CD4-positive, alpha-beta T cell treated with Interleukin-10 for 1 hour (primary cell): ENCODE results near the gene ASB7.

ENCODE experiments used
- DNase-seq: peaks from one replicate; pipeline ENCODE4 v3.0.0-alpha.2; 2020

The ASB7 gene

DNA sequence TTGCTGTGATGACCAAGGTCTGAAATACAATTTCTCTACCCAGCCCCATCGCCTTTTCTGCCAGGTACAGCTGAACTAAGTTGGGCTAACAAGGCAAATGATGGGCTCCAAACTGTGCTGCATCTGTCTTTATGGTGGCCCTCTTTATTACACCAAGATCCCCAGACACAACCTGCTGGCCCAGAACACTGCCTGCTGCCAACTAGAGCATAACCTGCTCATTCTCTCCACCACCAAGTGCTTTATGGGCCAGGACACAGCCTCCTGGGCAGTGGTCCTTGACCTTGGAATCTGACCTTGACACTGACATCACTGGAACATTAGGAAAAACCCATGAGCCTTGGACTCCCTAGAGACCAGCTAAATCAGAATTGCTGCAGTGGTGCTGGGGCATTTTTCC lies 3.7 kb upstream of the ASB7 start:
- no peak for DNase-seq

DNA sequence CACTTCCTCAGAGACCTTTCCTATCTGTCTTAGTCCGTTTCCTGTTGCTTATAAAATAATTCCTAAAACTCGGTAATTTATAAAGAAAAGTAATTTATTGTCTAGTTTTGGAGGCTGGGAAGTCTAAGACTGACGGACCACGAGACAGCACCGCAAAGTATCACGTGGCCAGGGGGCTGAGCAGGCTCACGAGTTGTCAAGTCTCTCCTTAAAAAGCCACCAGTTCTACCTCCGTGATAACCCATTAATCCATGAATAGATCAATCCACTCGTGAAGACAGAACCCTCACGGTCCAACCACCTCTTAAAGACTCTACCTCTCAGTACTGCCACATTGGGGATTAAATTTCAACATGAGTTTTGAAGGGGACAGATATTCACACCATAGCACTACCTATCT lies 1.2 kb upstream of the ASB7 start:
- peak; percentile 70 for DNase-seq

DNA sequence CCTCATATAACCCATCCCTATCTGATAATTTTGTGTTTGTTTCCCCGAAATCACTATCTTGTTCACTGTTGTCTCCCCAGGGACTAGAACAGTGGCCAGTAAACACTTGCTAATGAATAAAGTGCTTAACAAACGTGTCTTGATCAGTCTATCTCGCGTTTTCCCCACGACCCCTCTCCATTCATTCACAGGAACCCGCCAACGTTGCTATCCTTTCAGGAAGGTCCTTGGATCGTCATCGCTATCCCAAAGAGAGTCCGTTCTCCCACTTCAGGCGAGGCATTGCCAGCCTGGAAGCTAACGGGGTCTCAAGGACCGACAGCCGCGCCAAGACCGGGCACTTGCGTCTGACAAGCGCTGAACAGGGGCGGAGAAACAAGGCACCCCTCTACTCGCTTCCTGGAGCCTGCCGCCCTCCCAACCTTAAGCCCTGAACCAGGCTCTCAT lies 749 bp upstream of the ASB7 start:
- no peak for DNase-seq

DNA sequence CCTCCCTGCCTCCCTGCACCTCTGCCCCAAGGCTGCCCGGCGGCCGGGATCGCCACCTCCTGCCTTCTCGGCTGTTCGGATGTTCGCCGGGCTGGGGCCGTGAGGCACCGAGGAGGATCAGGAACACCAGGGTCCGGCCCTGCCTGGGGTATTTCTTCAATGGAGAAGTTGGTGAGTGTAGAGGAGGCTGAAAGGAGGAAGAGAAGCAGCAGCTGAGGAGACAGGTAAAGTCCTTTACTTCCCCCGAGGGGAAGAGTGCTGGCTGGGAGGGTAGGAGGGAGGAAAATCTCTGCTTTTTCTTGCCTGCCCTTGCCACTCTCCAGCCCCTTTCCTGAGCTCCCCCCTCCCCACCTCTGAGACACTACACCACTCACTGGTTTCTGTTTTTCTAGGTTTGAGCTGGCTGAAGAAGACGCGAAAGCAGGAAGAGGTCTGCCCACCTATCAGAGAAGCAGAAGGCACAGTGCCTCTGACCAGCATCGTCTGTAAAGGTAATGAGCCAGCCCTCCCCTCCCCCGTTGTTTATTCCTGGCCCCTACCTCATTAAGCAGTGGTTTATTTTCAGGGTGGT lies 519 bp downstream of the ASB7 start:
- peak; percentile 62 for DNase-seq

DNA sequence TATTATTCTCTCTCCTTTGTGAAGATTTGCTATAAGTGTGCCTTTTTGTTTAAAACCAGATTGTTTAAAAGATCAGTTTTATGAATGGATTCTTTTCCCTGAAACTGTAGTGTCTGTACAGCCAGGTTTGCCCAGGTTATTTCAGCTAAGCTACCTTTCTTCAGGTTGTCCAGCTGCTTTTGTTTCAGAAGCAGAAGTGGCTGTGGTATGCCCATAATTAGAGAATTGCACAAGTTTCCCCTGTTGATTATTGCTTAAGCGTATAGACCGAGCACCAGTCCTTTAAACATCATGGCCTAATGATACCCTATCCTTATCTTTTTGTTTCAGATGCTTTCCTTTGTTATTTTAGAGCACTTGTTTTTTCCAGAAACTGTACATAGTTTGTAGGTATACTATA lies 10.2 kb downstream of the ASB7 start:
- no peak for DNase-seq

DNA sequence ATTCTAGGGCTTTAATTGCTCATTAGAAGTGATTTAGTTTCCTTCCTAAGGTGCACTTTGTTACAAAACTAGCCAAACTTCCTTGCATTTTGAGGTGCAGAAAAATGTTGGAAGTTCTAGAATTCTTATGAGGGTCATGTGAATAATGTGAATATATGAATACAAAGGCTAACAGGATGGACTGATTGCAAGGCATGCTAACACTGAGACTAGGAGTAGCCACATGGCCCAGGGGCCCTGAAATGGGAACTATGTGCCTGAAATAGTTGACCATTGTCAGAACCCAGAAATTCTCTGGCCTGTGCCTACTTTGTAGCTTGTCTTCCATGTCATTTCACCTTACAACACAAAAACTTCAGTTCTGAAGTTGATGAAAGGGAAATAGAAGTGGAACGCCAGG lies 10.8 kb downstream of the ASB7 start:
- no peak for DNase-seq

DNA sequence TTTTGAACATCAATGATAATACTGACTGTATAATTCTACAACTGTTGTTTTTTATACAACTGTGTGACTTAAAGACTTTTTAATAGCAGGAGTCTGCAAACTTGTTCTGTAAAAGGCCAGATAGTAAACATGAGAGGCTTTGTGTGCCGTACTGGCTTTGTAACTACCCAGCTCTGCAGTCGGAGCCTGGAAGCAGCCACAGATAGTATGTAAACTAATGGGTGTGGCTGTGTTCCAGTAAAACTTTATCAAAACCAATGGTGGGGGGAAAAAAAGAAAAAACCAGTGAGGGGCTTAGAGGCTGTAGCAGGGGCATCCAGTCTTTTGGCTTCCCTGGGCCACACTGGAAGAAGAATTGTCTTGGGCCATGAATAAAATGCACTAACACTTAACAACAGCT lies 11.9 kb downstream of the ASB7 start:
- no peak for DNase-seq

DNA sequence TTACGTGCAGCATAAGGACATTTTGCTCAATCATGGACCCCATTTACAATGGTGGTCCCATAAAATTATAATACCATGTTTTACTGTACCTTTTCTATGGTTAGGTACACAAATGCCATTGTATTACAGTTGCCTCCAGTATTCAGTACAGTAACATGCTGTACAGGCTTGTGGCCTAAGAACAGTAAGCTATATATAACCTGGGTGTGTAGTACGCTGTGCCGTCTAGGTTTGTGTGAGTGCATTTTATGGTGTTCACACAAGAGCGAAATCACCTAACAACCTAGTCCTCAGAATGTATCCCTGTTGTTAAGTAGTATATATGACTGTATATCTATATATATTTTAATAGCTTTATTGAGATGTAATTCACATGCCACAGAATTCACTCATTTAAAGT lies 12.5 kb downstream of the ASB7 start:
- DNase-seq, result no peak

DNA sequence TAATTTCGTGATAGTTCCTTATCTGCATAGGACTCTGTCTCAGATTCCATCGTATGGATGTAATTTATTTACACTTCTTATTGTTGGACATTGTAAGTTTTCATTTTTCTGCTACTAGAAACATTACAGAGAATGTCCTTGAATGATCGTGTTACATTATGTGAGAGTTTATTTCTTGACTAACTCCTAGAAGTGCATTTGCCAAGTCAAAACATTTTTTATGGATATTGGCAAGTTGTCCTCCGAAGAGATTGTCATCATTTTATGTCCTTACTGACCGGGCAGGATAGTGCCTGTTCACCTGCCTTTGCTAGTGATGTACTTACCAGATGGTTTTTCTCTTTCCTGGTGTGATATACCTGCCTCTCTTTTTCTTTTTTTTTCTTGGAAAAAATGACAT lies 13.4 kb downstream of the ASB7 start:
- no peak for DNase-seq

DNA sequence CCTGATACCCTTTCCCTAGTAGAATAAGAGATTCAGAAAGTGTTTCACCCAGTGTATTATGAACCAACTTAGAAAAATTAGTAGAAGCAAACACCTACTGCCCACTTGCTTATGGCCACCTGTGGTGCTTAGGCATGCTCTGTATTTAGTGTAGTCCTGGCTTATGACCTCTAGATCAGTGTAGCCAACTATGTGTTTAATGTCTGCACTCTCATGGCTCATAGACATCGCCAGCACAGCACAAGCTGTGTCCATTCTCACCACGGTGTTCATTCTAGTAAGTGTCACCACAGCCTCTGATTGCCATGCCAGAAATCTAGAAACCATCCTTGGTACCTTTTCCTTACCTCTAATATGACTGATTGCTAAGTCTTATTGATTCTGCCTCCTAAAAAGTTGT lies 14.3 kb downstream of the ASB7 start:
- DNase-seq, result no peak

DNA sequence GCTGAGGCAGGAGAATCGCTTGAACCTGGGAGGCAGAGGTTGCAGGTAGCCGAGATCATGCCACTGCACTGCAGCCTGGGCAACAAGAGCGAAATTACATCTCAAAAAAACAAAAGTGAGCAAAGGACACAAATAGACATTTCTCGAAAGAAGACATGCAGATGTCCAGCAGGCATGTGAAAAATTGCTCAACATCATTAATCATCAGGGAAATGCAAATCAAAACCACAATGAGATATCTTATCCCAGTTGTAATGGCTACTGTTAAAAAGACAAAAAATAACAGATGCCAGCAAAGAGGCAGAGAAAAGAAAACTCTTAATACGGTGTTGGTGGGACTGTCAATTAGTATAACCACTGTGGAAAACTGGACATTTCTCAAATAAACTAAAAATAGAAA lies 20.9 kb downstream of the ASB7 start:
- DNase-seq, result no peak

DNA sequence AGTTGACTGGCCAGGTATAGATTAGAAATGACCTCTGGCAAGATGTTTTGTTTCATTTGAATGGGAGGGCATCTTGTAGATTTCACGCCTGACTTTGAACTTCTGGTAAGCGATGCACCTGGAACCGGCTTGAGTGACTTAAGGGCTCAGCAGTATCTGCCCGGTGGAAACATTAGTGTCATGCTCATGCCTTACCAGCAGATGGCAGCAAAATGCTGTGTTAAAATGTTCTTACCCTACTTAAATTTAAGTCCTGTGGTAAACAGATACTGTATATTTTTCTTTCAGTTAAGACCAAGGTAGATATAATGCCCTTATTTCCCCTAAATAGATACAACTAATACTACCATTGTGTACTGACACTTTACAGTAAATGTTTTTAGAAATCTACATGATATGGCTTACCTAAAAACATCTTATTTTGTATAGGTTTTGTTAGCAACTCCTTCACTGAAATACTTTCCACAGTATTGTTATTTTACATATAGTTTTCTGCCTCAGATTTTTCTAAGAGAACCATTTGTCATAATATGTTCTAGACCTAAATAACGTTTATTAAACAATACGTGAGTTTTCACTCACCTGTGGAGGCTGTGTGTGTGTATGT lies 25.5 kb downstream of the ASB7 start:
- DNase-seq, result peak; percentile 79

DNA sequence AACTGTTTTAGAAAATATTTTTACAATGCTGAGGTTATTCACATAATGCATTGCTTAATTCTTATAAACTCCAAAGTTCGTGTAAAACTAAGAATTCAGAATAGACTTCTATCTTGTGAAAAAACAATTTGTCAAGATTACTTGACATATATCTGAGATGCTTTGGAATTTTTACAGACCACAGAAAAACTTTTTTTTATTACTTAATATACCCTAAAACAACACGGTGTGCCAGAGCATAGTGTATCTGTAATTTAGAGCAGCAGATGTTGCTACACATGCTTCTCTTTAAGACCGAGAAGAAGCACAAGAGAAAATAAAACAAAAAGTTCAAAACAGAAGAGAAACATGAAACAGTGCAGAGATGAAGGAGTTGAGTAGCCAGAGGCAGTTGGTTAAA lies 26.4 kb downstream of the ASB7 start:
- no peak for DNase-seq

DNA sequence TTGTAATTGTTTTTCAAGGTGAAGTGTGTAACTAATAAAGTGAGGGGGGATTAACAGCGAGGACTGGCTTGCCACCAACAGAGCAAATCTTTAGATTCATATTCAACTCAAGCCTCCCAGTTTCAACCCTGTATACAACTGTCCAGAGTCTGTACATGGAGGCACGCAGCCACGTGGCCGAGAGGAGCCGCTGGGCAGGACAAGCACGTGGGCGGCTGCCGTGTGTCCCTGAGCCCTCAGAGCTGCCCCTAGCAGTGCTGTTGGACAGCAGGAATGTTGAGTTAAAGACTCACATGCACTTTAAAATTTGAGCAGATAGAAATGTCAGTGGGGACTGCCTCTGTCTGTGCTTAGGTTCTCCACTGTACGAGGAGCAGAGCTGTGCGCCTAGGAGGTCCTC lies 29.4 kb downstream of the ASB7 start:
- no peak for DNase-seq

DNA sequence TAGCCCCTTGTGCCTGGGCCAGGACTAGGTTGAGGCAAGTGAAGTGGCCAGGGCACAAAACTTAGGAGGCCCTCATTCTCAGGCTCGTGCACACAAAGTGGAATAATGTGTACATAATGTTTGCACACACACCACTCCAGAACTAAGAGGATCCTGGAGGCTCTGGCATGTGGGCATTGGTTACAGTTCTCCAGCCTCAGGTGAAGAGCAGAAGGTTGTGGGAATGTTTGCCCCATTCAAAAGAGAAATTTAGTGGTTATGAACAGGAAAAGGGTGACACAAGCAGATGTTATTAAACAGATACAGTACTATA lies 31.3 kb downstream of the ASB7 start:
- DNase-seq, result no peak

DNA sequence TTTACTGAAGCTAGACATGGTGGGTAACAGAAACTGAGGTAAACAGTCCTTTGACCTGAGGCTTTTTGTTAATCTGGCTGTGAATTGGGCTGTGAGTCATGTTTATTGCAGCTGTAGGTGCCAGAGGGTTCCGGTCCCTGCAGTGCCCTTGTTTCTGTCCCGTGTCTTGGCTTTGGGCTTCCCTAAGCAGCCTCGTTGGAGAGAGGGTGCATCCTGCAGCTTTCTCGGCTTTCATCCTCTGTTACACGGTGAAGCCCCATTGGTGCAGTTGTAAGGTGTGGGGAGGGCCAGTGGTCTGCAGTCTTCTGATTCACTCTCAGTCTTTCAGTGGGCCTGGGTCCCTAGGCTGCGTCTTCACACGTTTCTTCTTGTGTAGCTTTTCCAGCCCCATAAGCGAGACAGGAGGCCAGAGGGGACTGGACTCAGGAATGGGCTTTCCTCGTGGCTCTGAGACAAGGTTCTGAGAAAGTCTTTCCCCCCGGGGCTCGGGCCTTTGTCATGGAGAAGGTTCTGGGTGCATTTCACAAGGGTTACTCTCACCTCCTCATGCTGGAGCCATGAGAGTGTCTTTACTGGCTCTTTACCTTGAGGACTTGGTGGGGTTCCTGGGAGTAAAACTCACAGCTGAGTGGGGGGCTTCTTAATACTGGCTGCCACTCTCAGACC lies 33.1 kb downstream of the ASB7 start:
- DNase-seq, result no peak

DNA sequence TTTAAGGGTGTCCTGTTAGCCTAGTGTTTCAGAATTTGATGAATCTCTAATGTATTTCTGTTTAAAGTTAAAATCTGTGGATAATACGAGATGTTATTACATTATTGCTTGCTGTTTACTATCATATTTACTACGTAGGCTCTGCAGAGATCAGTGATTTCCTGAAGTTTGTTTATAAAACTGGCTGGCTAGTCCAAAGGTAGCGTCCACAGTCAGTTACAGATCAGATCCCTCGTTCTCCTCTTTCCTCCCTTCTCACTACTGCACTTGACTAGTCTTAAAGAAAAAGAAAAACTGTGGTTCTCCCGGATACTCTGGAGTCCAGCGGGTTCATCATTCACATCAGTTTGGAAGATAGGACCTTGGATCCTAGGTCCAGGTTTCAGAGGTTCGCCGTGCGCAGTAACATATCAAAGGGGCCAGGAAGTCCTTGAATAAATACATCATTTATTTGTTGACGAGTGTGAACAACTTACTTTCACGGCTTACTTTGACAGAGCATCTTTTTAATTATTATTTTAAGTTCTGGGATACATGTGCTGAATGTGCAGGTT lies 35.9 kb downstream of the ASB7 start:
- DNase-seq, result no peak

DNA sequence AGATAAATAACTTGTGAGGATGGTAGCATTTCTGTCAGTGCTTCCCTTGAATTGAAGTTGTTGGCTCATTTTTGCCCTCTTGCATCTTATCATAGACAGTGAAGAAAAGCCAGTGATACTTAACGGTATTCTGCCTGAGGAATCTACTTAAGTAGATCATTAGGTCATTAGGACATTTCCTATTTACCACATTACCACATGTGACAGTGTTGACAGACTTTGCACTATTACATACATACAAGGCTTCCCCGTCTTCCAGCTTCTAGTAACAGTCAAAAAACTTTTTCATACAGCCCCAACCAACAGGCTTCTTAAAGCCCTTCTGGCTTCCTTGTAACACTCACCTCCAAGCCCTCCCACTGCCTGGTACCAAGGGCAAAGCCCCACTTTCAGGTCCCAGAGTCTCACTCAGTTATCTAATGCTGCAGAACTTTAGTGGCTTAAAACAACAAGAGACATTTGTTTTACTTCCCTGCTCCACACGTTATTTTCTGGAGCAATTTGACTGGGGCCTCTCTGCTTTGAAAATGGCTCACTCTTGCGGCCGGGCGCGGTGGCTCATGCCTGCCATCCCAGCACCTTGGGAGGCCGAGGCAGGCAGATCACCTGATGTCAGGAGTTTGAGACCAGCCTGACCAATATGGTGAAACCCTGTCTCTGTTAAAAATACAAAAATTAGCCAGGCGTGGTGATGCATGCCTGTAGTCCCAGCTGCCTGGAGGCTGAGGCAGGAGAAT lies 40.0 kb downstream of the ASB7 start:
- no peak for DNase-seq

DNA sequence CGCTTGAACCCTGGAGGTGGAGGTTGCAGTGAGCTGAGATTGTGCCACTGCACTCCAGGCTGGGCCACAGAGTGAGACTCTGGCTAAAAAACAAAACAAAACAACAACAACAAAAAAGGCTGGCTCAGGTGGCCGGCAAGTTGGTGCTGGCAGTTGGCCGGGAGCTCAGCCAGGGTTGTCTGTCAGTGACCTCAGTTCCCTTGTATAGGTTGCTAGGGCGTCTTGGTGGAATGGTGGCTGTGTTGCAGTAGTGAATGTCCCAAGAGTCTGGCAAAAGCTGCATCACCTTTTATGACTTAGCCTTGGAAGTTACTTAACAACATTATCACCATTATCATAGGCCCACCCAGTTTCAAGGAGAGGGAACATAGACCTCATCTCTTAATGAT lies 40.6 kb downstream of the ASB7 start:
- DNase-seq, result no peak

DNA sequence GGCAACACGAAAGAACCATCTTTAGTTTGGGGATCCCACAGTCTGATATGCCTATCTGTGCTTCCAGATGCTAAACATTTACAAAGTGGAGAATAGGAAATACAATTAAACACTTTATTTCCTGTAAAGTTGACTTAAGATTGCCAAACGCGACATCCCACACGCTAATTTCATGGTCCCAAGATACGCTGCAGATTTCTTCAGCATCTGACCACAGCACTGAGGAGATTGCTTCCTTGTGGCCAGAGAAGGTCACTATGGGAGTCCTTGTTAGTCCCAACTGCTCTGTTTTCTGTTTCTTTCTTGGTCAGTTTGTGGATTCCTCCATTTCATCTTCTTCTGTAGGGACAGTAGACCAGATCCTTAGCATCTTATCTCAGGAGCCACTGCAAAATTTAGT lies 43.3 kb downstream of the ASB7 start:
- DNase-seq, result no peak

DNA sequence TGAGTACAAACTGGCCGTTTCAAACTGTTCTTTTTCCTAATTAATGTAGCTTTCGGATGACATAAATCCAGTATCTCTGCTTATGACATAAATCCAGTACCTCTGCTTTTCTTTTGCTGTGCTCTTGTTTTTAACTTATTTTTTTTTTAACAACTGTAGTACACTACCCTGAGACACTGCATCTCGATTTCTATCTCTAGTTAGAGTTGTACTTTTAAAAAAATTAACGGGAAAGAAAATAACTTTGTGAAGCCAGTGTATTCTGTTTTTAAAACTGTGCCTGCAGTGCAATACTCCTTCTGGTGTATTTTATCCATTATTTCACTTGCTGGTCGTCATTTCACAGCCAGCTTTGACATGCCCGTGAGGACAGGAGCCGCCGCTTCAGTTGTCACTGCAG lies 46.6 kb downstream of the ASB7 start:
- no peak for DNase-seq

DNA sequence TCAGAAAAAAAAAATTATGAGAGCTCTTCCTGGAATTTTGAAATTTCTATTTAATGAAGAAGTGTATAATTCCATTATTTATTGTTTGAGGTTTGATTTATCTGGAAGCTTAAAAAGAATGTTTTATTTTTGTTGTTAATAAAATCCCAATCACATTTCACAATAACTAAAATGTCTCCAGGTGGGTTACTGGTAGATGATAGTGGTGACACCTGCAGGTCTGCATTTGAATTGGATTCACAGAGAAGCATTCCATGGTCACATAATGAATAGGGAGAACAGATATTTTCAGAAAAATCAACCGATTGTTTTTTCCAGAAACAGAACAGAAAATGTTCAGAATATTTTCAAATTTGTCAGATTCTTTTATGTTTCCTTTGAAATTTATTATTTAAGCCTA lies 48.3 kb downstream of the ASB7 start:
- no peak for DNase-seq

DNA sequence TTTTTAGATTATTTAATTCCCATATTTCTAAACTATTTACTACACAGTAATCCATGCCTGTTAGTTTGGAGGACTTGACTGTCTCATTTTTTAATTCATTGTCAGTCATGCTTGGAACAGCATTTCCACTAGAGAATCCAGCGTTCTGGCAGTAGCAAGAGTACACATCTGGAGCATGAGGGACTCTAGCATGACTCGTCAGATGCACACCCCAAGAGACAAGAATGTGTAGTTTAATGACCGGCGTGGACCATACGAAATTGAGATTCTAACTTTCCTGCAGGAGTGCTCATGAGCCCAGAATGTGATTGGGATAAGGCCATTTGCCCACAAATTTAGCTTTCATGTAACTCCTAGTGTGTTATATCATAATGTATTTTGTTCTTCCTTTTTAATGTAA lies 48.9 kb downstream of the ASB7 start:
- DNase-seq, result no peak

DNA sequence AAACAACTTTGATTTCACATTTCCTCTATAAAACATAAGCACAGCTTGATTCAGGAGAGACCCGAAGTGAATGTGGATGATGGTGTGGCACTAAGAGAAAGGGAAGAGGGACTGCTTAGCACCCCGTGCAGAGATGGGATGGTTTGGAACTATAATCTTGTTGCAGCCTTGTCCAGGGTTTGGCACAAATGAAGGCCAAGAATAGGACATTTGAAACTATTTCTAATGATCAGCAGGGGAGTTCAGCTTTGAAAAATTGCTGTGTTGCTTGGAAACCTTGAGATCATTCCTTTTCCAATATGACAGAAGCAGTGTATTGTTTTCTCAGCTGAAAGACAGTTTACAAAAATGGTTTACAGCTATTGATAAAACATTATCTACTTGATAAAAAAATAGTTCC lies 49.7 kb downstream of the ASB7 start:
- DNase-seq, result no peak
